ENCODE results near the gene EBP.

DNA sequence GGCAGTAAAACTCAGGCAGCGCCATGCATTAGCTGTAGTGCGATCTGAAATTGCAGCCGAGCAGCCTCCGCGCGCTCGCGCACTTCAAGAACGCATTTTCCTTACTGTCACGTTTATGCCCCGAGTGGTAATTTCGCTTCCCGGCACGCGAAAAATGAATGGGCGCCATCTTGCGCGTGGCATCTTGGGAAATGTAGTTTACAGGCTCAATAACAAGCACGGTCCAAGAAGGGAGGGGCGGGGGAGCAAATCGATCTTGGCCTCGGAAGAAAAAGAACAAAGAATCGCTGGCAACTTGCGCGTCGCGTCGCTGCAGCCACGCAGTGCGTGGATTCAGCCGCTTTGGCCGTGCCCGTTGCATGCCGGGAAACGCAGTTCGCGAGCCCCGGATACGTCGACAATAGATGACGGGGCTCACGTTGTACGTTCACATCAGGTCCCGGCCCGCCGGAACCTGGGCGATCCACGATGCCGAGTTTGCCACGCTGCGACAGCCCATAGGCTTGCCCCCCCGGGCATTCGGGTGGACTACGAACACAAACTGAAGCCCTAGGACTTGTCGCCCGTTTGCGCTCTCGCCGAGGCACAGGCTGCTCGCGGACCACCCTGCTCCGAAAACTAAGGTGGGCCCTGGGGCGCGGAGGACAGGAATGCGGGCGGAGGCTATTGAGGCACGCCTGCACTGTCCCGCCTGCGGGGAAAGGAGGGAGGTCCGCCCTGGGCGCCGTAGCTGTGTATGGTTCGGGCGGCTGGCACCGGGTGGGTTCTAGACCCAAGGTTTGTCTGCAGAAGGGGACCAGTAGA is 45.6 kb upstream of the EBP start, which contains the start of gene FTSJ1:
- TF ChIP-seq CTCF (optimal IDR thresholded peaks at IDR 0.05 in 1 of 3, IDR thresholded peaks at IDR 0.05 in 1 of 3, conservative IDR thresholded peaks at IDR 0.05 in 1 of 3; ENCODE audit: extremely low read depth in 1 of 3, insufficient read depth in 2 of 3, low read length in 3 of 3): no peak
- no peak for TF ChIP-seq EZH2 (IDR thresholded peaks at IDR 0.05; ENCODE audit: low read length)
